ENCODE measurements around the gene MARK3.
"Not testable (repeated sequence)": the region's sequence is repeated elsewhere in the genome, so short reads cannot be mapped to it uniquely, and the experiment has no call there.

Gene MARK3

DNA sequence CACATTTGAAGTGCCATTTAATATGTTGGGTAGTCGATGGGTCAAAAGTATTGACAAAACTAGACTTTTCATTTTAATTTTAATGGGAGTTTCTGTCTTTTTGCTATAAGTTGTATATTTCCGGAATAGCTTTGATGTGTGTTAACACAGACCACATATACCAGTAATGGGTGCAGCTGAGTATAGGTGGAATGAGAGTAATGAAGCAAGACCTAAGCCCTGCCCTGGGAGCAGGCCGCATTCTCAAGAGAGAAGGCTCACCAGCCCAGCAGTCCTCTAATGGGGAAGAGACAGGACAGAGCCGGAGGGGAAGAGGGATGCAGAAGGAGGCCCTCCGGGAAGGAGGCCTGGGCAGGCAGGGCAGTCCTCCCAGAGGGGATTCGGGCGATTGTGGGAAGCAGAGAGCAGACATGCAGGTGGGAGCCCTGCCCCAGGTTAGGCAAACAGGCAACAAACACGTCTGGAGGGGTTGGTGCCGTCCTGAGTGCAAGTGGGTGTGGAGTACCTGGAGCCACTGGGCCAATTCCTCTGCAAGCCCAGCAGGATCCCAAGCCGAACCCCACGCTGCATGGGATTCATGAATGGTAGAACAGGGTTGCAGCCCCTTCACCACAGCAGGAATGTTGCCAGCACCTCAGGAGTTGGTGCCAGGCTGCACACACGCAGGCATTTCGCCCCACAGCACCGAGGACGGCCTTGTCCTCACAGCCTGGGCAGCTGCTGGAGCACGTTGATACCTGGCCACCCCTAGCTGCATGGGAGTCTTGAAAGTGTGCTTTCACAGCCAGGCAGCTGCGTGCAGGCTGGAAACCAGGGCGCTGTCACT, 129.6 kb downstream of the MARK3 start:
- DNase-seq (ENCODE audit: low read depth), result no peak

DNA sequence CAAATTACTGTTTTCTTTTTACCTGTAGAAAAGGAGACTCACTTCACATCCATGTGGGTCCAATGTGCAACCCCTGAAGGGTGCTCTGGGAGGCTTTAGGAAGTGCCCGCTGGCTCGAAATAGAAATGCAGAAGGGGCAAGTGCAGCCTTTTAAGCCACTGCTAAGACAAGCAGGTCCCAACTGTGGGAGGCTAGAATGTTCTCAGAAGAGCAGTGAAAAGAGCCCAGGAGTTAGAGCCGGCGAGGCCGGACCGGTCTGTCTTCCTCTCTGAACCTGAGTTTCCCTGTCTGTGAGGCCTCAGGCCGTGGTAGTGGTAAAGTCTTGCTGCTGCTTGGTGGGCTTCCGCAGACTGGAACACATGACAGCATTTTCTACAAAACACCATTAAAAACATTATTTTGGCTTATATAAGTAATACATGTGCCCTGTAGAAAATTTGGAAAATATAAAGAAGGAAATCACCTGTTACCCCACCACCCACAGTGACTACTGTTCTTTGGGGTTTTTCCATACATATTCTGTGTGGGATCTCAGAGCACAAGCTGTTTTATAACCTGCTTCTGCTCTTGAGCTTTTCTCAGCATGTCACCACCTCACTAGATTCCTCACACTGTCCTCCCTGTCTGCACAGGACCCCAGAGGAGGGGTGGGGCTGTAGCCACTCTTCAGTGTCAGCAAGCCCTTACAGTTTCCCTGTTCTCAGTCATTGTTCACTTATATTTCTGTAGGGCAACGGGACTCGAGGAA, 131.4 kb downstream of the MARK3 start:
- no peak for DNase-seq (ENCODE audit: low read depth)

DNA sequence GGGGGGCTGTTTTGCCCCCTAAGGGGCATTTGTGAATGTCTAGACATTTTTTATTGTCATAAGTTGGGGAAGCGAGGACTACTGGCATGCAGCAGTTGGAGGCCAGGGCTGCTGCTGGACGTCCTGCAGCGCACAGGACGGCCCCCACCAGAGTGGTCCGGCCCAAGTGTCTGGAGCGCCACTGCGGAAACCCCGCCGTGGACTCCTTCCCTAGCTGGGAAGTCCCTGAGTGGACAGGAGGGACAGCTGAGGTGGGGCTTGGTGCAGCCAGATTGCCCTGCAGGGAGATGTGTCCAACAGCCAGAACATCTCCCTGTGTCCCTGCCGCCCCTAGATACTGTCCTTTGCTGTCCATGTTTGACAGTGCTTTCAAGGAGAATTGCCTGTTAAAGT, 132.0 kb downstream of the MARK3 start:
- DNase-seq (ENCODE audit: low read depth), result no peak

DNA sequence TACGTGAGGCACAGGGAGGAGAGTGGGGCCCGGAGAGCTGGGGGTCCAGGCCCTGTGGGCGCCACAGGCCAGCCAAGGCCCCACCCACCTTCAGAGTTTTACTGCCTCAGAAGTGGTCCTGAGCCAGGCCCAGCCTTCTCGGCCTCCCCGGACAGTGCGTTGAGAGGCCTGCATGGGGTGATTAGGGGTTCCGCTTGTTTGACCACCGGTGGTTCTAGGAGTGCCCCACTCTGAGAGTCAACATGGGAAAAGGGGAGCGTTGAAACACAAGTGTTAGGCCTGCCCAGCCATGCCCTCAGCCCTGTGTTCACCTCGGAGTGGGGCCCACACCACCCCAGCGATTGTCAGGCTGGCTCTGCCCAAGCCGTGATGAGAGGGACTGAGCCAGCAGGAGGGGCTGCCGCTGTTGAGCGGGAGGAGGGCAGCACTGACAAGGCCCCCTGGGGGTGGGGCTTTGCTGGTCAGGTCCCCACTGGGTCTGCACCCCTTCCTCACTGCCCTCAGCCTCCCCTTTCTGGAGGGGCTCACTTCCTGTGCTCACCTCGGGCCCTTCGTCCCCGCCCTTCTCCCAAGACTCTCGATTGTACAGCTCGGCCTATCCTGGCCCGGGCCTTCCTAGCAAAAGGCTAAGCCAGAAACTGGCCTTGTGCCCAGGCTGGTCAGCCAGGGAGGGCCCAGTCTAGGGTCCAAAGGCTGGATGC, 132.7 kb downstream of the MARK3 start:
- no peak for DNase-seq (ENCODE audit: low read depth)

DNA sequence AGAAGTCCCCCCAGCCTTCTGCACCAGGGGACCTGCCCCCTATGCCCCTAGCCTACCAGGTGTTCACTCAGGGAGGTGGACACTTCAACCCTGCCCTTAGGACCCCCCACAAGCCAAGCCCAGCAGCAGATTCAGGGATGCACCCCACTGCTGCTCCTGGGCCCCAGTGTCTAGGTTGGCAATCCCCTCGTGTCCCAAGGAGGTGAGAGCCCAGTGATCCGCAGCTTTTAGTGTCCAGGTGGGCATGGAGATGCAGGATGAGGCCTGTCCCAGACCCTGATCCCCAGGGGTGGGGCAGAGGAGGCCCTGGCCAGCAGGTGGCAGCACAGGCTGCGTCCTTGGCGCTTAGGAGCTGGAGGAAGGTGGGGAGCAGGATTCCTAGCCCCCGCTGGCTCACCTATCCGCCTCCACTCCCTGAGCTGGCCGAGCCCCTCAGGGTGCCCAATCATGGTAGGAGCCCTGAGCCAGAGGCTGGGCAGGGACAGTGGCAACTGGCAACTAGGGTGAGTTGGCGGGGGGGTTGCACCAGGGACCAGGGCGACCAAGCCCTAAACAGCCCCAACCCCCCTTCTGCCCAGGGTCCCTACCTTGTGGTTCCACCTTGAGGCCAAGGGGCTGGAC, 133.3 kb downstream of the MARK3 start:
- DNase-seq (ENCODE audit: low read depth), result peak; percentile 33

DNA sequence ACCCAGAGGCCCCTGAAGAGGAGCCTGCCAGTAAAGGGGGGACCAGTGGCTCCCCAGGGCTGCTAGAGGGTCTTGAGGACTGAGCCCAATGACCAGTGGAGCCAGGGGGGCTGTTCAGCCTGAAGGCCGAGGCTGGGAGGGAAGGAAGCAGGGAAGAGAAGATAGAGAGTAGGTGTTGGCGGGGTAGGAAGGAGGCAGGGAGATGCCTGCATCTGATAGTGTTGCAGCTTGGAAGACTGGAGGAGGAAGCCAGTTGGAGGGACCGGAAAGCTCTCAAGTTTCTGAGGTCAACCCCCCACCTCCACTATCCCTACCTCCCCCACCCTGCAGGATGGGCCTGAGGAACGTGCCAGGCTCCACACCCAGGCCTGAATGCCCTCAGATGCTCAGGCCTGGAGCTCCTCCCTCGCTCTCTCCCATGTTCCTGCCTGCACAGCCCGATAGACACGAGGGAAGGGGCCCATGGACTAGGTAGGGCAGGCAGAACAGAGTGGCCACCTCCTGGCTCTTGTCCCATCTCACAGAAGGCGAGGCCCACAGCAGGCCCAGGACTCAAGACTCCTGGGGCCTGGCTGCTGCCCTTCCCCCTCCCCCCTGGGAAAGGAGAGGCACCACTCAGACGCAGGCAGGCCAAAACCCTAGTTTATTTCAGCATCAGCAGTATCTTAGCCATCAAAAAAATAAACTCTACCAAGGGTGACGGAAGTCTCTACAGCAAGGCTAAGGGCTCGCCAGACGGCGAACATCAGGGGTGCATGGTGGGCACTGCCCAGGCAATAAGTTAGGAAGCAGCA, 134.0 kb downstream of the MARK3 start:
- DNase-seq (ENCODE audit: low read depth), result no peak

DNA sequence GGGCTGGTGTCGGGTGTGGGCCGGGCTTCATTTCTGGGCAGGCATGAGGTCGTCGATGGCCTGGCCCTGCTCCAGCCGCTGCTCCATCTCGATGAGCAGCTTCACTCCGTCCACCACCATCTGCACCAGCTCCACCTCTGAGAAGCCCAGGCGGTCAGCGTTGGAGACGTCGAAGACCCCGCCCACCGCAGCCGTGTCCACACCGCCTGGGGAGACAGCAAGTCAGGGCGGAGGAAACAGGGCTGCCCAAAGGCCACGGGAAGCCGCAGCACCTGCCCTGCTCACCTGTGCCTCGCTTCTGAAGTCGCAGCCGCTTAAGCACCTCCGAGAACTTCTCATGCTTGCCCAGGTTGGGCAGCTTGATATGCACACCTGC, 134.6 kb downstream of the MARK3 start:
- no peak for DNase-seq (ENCODE audit: low read depth)

DNA sequence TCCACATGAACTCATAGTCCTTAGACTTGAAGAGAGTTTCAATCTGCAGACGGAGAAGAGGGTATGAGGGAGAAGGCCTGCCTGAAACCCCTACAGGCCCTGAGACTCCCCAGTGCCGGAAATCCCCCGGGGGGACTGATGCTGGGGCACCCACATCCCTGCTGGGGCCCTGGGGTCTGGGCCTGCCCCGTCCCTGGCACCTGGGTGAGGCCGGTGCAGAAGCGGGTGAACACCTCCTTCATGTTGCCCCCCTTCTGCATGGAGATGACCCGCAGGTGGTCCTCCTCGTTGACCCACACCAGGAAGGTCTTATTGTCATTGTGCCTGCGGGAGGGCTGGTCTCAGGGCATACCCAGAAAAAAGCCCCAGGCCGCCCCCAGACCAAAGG, 135.0 kb downstream of the MARK3 start:
- no peak for DNase-seq (ENCODE audit: low read depth)

DNA sequence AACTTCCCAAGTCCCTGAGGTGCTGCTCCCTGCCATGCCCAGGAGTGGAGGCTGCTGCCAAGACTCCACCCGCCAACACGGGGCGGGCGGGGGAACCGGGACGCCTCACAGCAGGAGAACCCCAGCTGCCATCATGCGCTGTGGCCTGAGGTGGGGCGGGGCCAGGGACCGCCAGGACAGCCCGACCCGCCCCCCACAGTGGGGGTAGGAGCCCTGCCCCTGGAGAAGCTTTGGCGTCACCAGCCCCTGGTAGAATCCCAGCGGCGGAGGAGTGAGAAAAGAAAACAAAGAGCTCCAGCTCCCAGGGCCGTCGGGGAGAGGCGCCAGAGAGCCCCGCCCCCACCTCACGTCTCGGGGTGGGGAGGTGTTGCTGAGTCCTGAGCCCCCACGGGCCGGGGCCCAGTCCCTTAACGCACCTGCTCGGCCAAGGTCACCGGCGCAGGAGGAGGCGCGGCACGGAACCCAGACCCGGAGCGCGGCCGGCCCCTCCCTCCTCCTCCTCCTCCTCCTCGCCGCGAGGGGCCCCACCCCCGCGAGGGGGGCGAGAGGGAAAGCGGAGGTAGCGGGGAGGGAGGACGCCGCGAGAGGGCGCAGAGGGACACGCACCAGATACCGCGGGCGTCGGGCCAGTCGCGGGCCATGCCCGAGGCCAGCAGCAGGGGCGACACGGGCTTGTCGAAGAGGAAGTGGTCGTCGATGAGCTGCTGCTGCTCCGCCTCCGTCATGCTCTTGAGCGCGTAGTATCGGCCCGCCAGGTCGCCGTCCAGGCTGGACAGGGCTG, 135.6 kb downstream of the MARK3 start:
- peak; percentile 46 for DNase-seq (ENCODE audit: low read depth)

DNA sequence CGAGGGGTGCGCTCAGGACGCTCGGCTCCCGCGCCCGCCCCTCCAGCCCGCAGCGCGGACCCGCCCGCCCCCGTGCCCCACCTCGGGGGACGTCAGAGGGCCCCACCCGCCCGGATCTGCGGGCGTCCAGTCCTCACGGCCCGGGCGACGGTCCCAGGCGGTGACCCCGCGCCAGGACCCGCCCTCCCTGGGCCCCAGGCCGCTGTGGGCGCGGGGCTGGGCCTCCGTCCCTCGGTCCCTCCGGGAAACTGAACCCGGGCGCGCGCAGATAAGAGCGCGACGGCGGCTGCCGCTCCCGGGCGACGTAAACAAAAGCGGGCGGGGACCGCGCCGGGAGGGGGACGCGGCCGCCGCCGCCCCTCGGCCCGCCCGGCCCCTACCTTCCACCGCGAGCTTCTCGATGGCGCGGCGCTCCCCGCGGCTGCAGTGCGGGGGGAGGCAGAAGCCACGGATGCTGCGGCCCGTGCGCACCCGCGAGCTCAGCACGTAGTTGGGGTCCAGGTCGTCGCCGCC, 136.3 kb downstream of the MARK3 start:
- DNase-seq (ENCODE audit: low read depth), result no peak

DNA sequence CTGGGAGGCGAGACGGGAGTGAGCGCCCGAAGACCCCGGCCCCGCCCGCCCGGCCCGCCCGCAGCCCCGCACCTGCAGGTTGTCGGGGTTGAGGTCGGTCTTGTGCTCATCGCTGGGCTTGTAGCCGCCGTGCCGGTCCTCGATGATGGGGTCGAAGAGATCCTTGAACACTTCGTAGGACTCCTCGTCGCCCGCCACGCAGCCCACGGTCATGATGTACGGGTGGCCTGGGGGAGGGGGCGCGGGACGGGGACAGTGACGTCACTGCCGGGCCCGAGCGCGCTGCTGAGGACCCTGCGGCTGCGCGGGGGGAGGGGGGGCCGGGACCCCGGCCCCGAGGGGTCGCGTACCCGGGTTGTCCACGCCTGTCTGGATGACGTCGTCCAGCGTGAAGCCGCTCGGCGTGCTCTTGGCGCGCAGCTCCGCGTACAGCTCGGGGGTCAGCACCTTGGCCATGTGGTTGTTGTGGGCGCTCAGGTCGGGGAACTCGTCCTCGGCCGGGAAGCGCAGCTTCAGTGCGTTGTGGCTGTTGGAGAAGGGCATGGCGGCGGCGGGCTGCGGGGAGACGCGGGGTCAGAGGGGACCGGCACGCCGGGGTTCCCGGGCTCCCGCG, 136.8 kb downstream of the MARK3 start:
- DNase-seq (ENCODE audit: low read depth), result no peak

DNA sequence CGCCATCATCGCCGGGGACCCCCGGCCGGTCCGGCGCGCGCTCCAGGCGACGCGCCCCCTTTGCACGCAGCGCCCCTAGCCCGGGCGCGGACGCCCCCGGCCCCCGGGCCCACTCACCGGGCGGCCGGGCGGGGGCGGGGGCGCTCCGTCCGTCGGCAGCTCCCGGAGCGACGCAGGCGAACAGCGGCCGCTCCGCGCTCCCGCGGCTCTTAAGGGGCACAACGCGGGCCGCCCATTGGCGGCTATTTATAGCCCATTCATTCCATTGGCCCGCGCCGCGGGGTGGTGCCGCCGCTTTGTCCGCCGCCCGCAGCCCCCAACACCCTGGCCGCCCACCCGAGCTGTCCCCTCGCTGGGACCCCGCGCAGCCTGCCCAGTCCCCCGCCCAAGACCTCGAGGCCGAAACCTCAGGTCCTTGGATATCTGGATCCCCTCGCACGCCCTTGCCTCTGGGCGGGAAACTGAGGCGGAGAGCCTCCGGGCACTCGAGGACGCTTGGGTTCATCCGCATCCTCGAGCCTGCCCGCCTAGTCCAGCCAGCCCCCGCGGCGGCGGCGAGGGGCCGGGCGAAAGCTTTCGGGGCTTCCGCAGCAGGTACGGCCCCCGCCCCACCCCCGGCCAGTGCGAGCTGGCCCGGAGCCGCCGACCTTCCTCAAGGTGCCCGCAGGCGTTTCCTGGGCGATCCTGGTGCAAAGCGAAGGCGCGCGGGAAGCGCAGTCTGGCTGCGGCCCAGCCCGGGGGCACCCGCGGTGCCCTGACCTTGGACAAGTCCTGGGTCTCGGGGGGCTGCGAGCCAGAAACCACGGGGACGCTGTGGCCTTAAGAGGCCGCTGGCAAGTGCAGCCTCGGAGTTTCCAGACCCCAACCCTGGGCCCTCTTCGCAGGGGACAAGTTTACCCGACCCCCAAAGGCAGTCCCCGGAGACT, 137.7 kb downstream of the MARK3 start, which contains the start of gene CKB:
TSS of gene CKB (minus strand) at position 182 of the 926 bp plus-strand sequence. CDS start 337 bp downstream, outside the sequence.
- peak; percentile 58 for DNase-seq (ENCODE audit: low read depth)

DNA sequence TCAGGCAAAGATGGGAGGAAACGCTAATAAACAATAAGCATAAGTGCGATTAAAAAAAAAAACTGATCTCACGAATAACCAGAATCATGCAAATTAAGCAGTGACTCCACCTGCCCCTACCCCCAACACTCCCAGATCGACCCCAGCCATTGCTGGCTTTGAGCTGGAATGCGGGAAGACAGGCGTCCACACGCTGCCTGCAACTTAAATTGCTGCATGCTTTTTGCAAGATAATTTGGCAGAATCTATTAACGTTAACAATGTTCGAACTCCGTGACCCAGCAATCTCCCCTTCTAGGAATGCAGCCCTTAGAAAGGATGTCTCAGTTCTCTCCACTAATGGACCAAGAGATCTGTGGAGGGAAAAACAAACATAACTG, 138.3 kb downstream of the MARK3 start:
- no peak for DNase-seq (ENCODE audit: low read depth)

DNA sequence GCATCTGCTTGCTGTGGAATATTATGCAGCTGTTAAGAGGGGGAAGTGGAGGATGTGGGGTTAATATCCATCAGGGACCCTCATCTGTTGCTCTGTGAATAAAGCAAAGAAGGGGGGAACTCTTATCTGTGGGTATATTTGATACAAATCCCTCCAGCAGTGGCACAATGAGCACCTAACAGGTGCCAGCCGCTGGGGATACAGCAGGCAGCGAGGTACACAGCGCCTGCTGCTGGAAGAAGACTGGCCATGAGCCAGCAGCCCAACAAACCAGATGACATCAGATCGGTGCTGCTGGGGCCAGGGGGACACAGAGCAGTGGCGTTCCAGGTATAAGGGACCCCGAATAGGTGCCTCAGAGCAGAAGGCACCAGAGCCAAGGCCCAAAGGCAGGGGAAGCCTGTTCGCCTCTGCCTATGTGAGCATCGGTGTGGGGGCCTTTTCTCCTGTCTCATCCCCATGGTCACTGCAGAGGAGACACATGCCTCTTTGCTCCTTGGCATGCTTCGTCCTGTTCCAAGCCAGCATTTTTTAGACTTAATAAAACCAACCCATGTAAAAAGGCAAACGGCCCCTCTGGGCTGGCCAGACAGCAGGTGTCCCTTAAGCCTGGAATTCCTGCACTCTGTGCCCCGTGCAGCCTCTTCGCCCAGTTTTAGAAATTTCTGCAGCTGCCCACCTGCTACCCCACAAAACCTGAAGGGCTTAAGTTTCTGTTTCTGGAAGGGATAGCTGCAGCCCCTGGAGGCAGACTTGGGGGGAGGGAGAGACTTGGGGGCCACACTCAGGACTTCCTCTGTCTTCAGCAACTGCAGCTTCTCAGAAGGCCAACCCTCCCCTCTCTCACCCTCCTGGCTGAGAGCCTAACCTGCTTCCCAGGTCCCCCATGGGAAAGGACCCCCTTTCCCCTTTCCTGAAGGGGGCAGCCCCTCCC, 139.1 kb downstream of the MARK3 start:
- no peak for DNase-seq (ENCODE audit: low read depth)

DNA sequence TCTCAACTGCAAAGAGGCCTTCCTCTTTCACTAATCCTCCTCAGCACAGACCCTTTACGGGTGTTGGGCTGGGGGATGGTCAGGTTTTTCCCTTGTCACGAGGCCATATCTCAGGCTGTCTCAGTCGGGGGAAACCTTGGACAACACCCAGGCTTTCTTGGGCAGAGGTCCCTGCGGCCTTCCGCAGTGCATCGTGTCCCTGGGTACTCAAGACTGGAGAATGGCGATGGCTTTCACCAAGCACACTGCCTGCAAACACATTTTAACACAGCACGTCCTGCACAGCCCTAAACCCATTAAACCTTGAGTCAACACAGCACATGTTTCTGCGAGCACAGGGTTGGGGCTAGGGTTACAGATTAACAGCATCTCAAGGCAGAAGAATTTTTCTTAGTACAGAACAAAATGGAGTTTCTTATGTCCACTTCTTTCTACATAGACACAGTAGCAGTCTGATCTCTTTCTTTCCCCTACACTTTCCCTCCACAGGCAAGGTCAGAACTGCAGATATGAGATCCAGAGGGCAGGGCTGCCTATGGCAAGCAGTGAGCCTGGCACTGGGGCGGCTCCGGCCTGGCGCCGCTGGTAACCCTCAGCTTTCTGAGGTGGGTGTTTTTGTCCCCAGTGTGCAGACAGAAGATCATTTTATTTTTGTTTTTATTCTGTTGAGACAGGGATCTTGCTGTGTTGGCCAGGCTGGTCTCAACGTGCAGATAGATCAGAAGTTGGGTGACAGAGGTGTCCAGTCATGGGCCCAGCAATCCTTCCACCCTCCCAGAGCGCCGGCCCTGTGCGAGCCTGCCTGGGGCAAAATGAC, 140.4 kb downstream of the MARK3 start:
- DNase-seq (ENCODE audit: low read depth), result not testable (repeated sequence)

DNA sequence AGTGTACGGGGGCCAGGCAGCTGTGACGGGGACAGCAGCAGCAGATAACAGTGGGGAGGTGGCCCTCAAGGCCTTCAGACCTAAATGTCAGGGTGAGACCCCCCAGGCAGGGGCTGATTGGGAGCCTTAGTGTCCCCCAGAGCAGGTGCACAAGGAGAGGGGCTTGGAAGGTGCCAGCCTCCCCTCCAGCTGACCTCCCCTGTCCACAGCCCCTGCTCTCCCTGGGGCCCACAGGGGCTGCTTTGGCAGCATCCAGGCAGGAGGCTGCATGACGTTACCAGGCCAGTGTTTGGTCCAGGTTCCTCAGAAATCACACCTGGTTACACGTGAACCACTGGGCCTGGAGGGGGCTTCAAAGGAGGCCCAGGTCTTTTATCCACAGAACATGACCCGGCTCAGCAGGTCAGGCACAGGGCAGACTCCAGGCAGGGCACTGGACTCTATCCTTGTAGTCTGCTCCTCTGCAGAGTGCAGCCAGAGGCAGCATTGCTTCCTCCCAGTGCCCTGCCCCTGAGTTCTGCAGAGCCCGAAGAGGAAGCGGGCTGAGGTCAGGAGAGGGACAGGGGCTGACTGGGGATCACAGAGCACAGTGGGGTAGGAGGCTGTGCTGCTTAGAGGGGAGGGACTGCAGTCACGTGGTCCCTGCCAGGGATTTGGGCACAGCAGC, 141.2 kb downstream of the MARK3 start:
- DNase-seq (ENCODE audit: low read depth), result no peak

DNA sequence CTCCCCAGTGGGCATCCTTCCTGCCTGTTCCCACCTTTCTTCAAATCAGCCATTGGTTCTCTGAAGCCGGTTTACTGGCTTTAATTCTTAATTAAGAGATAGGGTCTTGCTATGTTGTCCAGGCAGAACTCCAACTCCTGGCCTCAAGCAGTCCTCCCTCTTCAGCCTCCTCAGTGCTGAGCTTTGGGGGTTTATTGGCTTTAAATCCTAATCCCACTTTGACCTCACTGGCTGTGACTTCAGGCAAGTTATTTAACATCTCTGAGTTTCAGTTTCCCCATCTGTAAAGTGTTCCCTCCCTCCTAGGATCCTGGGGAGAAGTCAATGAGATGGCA, 141.7 kb downstream of the MARK3 start:
- DNase-seq (ENCODE audit: low read depth), result no peak
